Stimulated activated CD8-positive, alpha-beta memory T cell treated with anti-CD3 and anti-CD28 coated beads, Interleukin-2, amount 100 ng/mL, for 48 hours (primary cell): Measurements from ENCODE around the gene DLG3.
A peak's percentile ranks its signal among the peaks of the same experiment; 100 is the strongest.
"Not testable (repeated sequence)": the region's sequence is repeated elsewhere in the genome, so short reads cannot be mapped to it uniquely, and the experiment has no call there.

Source experiments
- DNase-seq, 2 donors: peaks; one replicate each; pipeline ENCODE4 v3.0.0-alpha.2; 2020; ENCODE audit warnings: low read depth in 2 of 2

Gene DLG3

GRCh38 chrX:70444326-70444945 is at the start of gene DLG3:
Gene DLG3, plus strand, starts transcription at chrX:70444835. Its CDS starts 367 bp downstream, at chrX:70445202.
- DNase-seq, result no peak

GRCh38 chrX:70398899-70399298 is 45.7 kb upstream of the DLG3 start:
- DNase-seq, result no peak

- not testable (repeated sequence) for DNase-seq
These were observed 44.5 kb upstream of the DLG3 start for GRCh38 chrX:70400181-70400580.

- DNase-seq, result no peak
These were observed 41.9 kb upstream of the DLG3 start for GRCh38 chrX:70402721-70403120.

DNA sequence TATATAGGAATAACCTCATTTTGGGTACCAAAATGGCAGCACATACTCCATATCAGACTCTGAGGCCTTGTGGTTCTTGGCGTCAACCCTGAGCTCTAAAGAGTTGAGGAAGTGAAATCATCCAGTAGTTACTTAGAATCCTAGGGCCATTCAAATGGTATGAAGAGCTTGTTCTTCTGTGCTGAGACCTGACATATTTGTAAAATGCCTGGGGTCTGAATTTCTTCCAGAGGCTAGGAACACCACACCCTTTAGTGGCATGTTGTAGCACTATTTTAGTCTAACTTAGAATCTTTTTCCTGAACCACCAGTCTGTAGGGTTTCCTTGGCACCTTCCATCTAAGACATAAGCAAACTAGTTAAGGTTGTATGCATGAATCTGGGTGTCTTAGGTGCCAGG is 39.6 kb upstream of the DLG3 start:
- DNase-seq, result no peak

DNA sequence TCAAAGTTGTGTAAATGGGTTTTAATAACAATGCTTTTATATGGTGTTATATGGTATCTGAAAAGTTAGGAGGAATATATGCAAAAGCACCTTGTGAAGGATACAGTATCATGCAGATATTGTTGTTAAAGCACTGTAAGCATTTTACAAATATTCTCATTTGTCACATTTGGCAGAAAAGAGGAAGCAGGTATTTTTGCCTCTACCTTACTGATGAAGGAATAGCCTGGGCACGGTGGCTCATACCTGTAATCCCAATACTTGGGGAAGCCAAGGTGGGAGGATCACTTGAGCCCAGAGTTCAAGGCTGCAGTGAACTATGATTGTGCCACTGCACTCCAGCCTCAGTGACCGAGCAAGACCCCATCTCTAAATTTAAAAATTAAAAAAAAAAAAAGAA is 33.7 kb upstream of the DLG3 start:
- DNase-seq, result no peak

DNA sequence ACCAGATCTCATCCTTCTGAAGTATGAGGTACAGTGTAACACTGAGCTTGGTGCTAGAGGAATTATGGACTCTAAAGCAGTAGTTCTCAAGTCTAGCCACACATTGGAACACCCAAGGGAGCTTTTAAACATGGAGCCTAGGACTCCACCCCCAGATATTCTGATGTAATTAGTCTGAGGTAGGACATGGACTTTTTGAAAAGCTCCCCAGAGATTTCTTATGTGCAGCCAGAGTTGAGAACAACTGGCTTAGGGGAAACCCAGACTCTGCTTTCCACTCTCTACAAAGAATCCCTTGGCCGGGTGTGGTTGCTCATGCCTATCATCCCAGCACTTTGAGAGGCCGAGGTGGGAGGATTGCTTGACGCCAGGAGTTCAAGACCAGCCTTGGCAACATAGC is 33.2 kb upstream of the DLG3 start:
- DNase-seq, result no peak

DNA sequence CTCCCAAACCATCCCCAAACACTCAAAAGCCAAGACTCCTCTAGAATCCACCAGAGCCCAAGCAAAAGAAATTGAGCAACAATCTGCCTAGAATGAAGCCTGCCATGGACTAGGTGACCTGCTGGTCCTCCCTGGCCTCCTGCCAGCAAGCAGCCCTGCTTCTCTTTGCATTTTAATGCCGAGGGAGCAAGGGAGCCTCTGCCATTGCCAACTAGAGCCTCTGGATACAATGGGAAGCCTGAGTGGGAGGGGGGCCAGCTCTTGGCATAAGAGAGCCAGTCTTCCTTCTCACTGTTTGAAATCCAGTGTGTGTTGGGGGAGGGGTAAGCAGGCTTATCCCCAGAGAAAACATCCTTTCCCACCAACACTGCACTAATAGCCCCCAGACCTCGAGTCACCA is 23.0 kb upstream of the DLG3 start:
- DNase-seq, result no peak

GRCh38 chrX:70422851-70423341 is 21.7 kb upstream of the DLG3 start, which contains the start of gene GDPD2:
Gene GDPD2, plus strand, starts transcription at chrX:70423314. Its CDS starts 1,671 bp downstream, at chrX:70424985.
- no peak for DNase-seq

DNA sequence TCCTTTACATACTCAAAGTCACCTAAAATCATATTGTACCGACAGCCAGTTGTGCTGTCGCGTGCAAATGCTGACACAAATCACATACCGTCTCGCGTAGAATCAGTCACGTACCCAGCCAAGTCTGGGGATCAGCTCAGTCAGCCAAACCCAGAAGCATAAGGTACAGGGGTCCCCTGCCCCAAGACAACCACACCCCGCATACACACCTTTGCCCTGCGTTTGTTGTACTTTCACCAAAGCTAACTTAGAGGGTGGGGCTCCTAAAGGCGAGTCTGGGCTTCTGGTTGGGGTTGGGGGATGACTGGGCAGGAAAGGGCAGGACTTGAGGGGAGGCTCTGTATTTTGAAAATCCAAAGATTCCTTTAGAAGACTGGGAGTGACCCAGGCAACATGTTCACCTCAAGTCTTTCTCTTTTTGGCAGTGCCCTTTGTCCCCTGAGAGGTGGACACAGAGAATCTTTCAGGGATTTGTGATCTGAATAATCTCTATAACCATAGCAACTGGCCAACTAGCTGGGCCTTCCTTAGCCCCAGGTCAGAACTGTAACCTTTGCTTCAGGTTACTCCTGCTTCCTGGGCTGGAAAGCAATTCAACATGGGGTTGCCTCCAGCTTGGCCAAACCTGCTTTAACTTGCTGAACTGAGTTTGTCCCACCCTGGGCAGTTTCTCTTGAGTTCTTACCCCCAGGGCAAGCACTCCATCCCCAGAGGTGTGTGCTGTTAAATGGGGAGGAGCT is 20.5 kb upstream of the DLG3 start:
- no peak for DNase-seq

DNA sequence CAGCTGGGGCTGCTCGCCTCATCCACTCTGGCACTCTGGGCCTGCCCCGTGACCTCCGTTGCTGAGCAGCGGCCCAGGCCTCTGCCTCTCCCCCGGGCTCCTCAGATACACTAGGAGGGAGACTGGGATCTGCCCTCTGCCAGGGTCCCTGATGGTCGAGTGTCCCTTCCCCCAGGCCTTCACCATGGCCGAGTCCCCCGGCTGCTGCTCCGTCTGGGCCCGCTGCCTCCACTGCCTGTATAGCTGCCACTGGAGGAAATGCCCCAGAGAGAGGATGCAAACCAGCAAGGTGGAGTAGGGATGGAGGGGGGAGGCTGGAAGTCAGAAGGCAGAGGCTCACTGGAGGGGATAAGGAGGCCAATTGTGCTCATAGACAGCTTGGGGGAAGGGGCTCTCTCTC is 19.8 kb upstream of the DLG3 start:
- DNase-seq, result no peak

GRCh38 chrX:70426286-70427278 is 18.1 kb upstream of the DLG3 start:
- DNase-seq, result no peak

- DNase-seq, result no peak
These were observed 17.3 kb upstream of the DLG3 start for GRCh38 chrX:70427365-70427764.

- no peak for DNase-seq
These were observed 14.9 kb upstream of the DLG3 start for GRCh38 chrX:70429759-70430158.

- DNase-seq, result no peak
These were observed 11.4 kb upstream of the DLG3 start for GRCh38 chrX:70432936-70433847.

DNA sequence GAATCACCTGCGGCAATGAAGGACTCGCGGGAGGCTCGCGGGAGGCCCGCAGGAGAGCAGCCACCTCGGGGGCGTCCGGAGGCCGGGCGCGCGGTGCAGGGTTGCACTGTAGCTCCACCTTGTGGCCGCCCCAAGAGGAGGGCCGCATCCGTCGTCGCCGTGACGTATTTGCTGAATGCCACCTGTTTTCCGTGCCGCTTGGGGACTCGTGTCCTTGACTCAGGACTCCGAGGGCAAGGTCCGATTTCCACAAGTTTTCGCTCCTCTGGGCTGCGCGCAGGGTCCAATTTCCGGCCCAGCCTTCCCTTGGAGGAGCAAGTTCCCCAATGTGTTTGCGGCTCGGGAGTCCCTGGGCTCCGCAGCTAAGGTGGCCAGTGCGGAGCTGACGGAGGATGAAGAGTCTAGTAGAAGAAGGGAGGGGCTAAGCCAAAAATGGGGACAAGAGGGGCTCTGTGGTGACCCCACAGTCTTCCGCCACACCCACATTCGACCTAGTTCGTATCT is 10.7 kb upstream of the DLG3 start:
- peak; percentile 51 to 61 for DNase-seq

- DNase-seq, result peak; percentile 54 to 65
These were observed 10.2 kb upstream of the DLG3 start for GRCh38 chrX:70434352-70434866.

DNA sequence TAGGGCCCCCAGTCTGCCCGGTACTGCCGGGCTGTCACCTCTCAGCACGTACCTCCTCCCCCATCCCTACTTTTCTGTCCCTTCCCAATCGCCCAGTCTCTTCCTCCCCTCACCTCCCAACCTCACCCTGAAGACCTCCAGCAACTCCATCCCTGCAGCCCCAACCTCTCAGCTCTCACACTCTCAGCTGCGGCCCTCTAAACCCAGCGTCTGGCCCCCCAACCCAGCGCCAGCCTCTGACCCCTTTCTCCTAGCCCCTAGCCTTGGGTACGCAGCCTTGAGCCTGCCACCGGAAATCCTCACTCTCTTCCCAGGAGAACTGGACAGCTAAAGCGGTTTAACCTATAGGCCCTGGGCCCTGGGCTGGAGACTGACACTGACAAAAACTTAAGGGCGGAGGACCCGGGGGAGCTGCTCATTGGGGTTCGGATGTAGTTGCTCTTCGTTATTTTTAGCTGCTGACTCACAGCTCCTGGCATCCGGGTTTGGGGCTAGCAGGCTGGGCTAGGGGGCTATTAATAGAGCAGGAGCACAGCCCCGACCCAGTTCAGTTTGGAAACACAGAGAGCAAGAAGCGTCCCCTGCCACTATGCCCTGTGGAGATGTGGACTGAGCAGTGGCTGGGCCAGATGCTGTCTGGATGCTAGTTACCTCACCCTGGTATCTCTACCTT is 9.6 kb upstream of the DLG3 start:
- DNase-seq, result no peak

GRCh38 chrX:70436343-70436742 is 8.3 kb upstream of the DLG3 start:
- no peak for DNase-seq

DNA sequence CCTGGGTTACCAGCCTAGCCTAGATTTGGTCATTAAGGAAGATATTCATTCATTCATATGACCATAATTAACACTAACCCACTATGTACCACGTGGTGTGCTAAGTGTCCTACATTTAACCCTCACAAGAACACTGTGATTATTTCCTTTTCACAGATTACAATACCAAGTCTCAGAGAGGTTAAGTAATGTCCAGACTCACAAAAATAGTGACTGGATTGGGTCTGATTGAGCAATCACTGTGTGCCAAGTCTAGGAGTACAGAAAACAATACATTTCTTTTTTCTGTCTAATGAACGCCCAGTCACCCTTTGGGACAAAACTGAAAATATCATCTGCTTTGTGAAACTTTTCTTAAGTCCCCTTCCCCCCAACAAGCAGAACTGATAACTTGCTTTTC is 7.6 kb upstream of the DLG3 start:
- no peak for DNase-seq
